Hindlimb muscle (tissue), 1 donor: Measurements from ENCODE around the gene LILRB5. TPM values are rescaled to one million over a fixed set of nuclear protein-coding genes. Genes with fewer than 3 reads are reported as not detected.
"Not testable (repeated sequence)": the region's sequence is repeated elsewhere in the genome, so short reads cannot be mapped to it uniquely, and the experiment has no call there.

ENCODE experiments used
- DNase-seq: peaks from one replicate; pipeline ENCODE4 v3.0.0-alpha.2; 2013
- polyA plus RNA-seq: library from polyadenylated mRNA; unstranded; fragments of 120-200 nt; gene quantifications from one replicate; pipeline ENCODE4 v1.2.1, GENCODE V29; 2013; ENCODE audit not compliant: insufficient read length

Gene LILRB5
- polyA plus RNA-seq, 1 donor: 7.1 TPM

GRCh38 chr19:54211235-54211634, 45.8 kb downstream of the LILRB5 start:
- no peak for DNase-seq

- DNase-seq: no peak
Measured at GRCh38 chr19:54209811-54210494, 47.1 kb downstream of the LILRB5 start.

GRCh38 chr19:54209058-54209810, 47.8 kb downstream of the LILRB5 start:
- DNase-seq: no peak

GRCh38 chr19:54208784-54209057, 48.4 kb downstream of the LILRB5 start:
- DNase-seq: no peak

- peak; percentile 65 for DNase-seq
Measured at GRCh38 chr19:54207983-54208783, 48.9 kb downstream of the LILRB5 start.

GRCh38 chr19:54207676-54207982, 49.4 kb downstream of the LILRB5 start:
- DNase-seq: no peak

GRCh38 chr19:54207193-54207592, 49.9 kb downstream of the LILRB5 start:
- DNase-seq: not testable (repeated sequence)

GRCh38 chr19:54206831-54207177, 50.3 kb downstream of the LILRB5 start:
- no peak for DNase-seq

GRCh38 chr19:54206030-54206830, 50.8 kb downstream of the LILRB5 start:
- DNase-seq: no peak

GRCh38 chr19:54204767-54205468, 52.2 kb downstream of the LILRB5 start:
- no peak for DNase-seq

GRCh38 chr19:54203151-54203611, 53.9 kb downstream of the LILRB5 start:
- no peak for DNase-seq

GRCh38 chr19:54201980-54202379, 55.1 kb downstream of the LILRB5 start:
- no peak for DNase-seq

GRCh38 chr19:54201172-54201701, 55.8 kb downstream of the LILRB5 start:
- no peak for DNase-seq

Other genes with a start within 250 kb of the LILRB5 start
- gene VSTM1, start 193.4 kb downstream of the LILRB5 start, polyA plus RNA-seq: not detected
- gene TARM1, start 175.9 kb downstream of the LILRB5 start, polyA plus RNA-seq: not detected
- gene OSCAR, start 156.5 kb downstream of the LILRB5 start, polyA plus RNA-seq: 0.65 TPM
- gene NDUFA3, start 154.4 kb downstream of the LILRB5 start, polyA plus RNA-seq: 112 TPM
- gene TFPT, start 141.6 kb downstream of the LILRB5 start, polyA plus RNA-seq: 16.7 TPM
- 55.9 TPM for gene PRPF31, start 141.5 kb downstream of the LILRB5 start, polyA plus RNA-seq
- 37.7 TPM for gene CNOT3, start 119.5 kb downstream of the LILRB5 start, polyA plus RNA-seq
- 11.1 TPM for gene LENG1, start 97.6 kb downstream of the LILRB5 start, polyA plus RNA-seq
- gene TMC4, start 84.1 kb downstream of the LILRB5 start, polyA plus RNA-seq: 5.7 TPM
- gene MBOAT7, start 67.7 kb downstream of the LILRB5 start, polyA plus RNA-seq: 28.9 TPM
- gene TSEN34, start 66.0 kb downstream of the LILRB5 start, polyA plus RNA-seq: 35.0 TPM
- 2,238 TPM for gene RPS9, start 56.4 kb downstream of the LILRB5 start, polyA plus RNA-seq
- 3.8 TPM for gene LILRB3, start 34.3 kb downstream of the LILRB5 start, polyA plus RNA-seq
- gene LILRA6, start 14.5 kb downstream of the LILRB5 start, polyA plus RNA-seq: 2.0 TPM
- 2.7 TPM for gene LILRB2, start 23.8 kb upstream of the LILRB5 start, polyA plus RNA-seq
- 0.56 TPM for gene LILRA5, start 55.9 kb upstream of the LILRB5 start, polyA plus RNA-seq
- 0.14 TPM for gene LILRA4, start 81.9 kb upstream of the LILRB5 start, polyA plus RNA-seq
- 10.0 TPM for gene LAIR1, start 107.7 kb upstream of the LILRB5 start, polyA plus RNA-seq
- gene TTYH1, start 158.2 kb upstream of the LILRB5 start, polyA plus RNA-seq: 3.2 TPM
- 121 TPM for gene LENG8, start 191.9 kb upstream of the LILRB5 start, polyA plus RNA-seq
- gene LENG9, start 206.5 kb upstream of the LILRB5 start, polyA plus RNA-seq: 2.2 TPM
- 32.7 TPM for gene CDC42EP5, start 216.0 kb upstream of the LILRB5 start, polyA plus RNA-seq
- gene LAIR2, start 245.6 kb upstream of the LILRB5 start, polyA plus RNA-seq: not detected